GM15510 (cell line): Measurements from ENCODE around the gene TCERG1L.

Experiments used
- POLR2A ChIP-seq: IDR thresholded peaks from 3 replicates; pipeline ENCODE4 v1.6.1; 2011; ENCODE audit warnings: borderline replicate concordance; ENCODE audit not compliant: insufficient read length; ENCODE audit errors: extremely low read depth

TCERG1L gene

GRCh38 chr10:131114846-131115245 lies 196.7 kb downstream of the TCERG1L start:
- no peak for TF ChIP-seq POLR2A

GRCh38 chr10:131113709-131114291 lies 197.7 kb downstream of the TCERG1L start:
- TF ChIP-seq POLR2A = no peak

DNA sequence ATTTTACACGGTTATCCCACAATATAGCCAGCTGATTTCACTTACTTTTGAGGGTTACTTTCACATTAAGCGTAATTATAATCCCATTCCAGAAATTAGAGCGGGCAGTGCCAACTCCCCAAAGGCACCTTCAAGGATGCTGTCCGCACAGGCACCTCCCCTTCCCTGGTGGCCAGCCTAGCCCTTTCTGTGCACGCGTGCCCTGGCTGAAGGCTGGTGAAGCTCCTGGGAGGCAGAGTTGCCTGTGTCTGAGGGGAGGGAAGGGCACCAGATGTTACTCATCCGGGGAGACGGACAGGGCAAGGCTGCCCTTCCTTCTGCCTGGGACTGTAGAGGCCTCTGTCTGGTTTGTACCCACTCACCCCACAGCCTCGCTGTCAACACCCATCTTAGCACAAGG lies 198.4 kb downstream of the TCERG1L start:
- no peak for TF ChIP-seq POLR2A

DNA sequence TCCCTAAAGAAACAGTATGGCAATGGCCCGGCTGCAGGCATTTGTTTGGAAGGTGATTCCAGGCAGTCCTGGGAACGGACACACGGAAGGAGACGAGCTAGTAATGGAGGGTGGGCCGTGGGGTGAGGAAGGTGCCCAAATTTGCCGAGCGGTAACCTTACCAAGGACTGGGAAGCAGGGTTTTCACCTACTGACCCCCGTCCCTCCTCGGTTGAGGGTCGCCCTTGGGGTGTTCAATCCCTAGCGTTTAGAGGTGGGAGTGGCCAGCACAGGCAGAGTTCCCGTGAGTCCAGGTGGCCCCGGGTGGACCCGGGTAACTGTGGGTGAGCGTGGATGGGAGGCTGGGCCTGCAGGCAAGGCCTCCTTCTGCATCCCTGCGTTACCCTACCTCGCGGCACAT lies 198.8 kb downstream of the TCERG1L start:
- TF ChIP-seq POLR2A = no peak

GRCh38 chr10:131111471-131112080 lies 199.9 kb downstream of the TCERG1L start:
- TF ChIP-seq POLR2A = no peak

DNA sequence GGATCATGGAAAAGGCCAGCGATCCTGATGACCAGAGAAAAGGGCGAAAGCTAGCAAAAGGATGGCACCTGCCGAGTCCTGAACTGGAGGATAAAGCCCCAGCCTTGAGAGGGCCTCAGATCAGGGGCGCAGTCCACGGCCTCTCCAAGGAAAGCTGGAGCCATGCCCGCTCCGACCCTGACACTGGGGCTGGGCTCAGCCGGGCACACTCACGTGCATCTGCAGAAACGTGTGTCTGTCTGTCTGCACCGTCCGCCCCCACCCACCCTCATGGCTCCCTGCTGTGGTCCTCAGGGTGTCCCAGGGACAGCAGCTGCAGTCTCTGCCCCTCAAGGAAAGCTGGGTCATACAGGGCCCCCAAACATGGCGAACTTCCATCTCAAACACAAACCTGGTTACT lies 200.5 kb downstream of the TCERG1L start:
- no peak for TF ChIP-seq POLR2A

DNA sequence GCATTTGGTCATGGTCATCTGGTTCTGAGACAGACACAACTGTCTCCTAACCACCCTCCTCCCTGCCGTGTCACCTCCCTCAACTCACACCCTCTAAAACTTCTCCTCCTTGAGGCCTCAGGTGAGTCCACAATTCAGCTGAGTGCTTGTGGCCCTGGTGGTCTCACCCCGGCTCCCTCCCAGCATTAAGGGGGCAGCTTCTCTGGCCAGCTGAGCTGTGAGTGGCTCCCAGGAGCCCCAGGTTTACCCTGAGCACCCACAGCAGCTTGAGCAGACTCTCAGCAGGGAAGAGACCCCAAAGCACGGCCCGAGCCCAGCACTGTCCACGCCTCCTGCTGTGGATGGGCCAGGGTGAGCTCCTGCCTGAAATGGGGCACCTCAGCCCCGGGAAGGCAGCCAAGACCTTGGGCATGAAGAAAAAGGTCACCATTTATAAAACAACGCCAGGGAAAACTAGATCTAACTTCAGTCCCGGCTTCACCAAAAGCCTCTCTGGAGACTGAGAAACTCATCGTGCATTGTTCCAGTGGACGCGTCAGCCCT lies 201.2 kb downstream of the TCERG1L start:
- TF ChIP-seq POLR2A = no peak

- TF ChIP-seq POLR2A = no peak
Observed at GRCh38 chr10:131109726-131110125, 201.8 kb downstream of the TCERG1L start.

GRCh38 chr10:131109291-131109690 lies 202.2 kb downstream of the TCERG1L start:
- TF ChIP-seq POLR2A = no peak

DNA sequence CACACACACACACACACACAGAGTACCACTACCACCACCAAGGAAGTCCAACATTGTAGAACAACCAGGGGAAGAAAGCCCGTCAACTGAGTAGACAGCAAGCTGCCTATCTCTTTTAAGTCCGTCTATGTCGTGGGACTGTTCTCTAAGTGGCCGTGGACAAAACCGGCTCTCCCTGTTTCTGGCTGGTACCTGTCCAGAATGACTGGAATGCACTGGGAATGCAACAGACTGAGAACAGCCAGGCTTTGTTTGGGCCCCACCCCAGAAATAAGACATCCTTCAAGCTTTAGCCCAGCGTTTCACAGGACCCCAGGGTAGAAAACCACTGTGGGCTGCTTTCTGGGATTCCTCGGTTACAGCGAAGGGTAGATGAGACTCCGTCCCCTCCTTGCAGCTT lies 203.6 kb downstream of the TCERG1L start:
- no peak for TF ChIP-seq POLR2A

DNA sequence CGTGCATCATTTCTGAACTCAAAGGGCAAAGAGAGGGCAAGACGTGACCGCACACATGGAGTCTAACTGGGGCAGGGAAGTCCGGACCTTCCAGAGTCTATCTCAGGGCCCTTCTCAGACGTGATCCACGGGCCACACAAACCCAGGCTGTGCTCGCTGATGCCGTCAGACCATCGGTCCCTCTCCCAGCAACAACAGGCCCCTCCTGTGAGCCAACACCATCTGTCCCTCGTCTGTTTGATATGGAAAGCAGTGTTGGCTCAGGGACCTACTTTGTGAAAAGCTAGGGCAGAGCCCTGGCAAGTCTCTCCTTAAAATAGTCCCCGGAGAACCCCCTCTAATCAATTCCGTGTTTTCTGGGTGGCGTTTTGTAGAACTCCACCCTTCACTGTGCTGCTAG lies 208.8 kb downstream of the TCERG1L start:
- TF ChIP-seq POLR2A = no peak

DNA sequence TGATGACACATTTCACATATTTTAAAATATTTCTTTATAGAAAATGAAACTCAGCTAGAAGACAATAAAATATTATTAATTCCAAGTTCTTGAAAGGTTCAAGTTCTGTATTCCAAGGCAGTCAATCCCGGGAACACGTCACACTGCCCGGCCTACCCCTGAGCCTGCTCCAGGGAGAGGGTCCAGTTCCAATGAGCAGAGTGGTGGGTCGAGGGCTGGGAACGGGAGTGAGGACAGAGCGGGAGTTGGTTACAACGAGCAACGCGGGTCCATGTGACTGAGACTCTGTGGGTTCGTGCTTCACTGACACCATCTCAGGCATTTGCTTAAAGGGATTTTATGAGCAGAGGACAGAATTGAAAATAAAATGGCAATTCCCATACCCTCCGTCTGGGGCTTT lies 209.4 kb downstream of the TCERG1L start:
- no peak for TF ChIP-seq POLR2A

- TF ChIP-seq POLR2A = no peak
Observed at GRCh38 chr10:131099028-131099726, 212.3 kb downstream of the TCERG1L start.

- TF ChIP-seq POLR2A = no peak
Observed at GRCh38 chr10:131098416-131098952, 213.0 kb downstream of the TCERG1L start.

GRCh38 chr10:131096031-131096430 lies 215.5 kb downstream of the TCERG1L start:
- no peak for TF ChIP-seq POLR2A

GRCh38 chr10:131095313-131095580 lies 216.3 kb downstream of the TCERG1L start:
- TF ChIP-seq POLR2A = no peak
